SK-N-MC (cell line): ENCODE data around the gene ACOXL.

Source experiments
- DNase-seq: peaks from one replicate; pipeline ENCODE4 v3.0.0-alpha.2; 2011; ENCODE audit warnings: low read depth, low spot score
- H3K27ac ChIP-seq: fragments of 200-600 bp; sonication (generic); 2 replicates; pipeline ENCODE4 v1.5.1; 2016; ENCODE audit warnings: mixed run types
- H3K36me3 ChIP-seq: fragments of 200-600 bp; sonication (generic); 2 replicates; pipeline ENCODE4 v1.6.1; 2017; ENCODE audit warnings: antibody characterized with exemption, low read length, mixed read lengths; ENCODE audit not compliant: insufficient read depth
- H3K4me3 ChIP-seq: fragments of 200-600 bp; sonication (generic); 2 replicates; pipeline ENCODE4 v1.5.1; 2016
- H3K9ac ChIP-seq: fragments of 200-600 bp; sonication (generic); 2 replicates; pipeline ENCODE4 v1.8.0; 2017; ENCODE audit warnings: mixed run types, mixed read lengths; ENCODE audit not compliant: insufficient read length
- H3K9me3 ChIP-seq: fragments of 200-600 bp; sonication (generic); 2 replicates; pipeline ENCODE4 v1.6.1; 2017; ENCODE audit warnings: low read depth, mild to moderate bottlenecking, antibody characterized with exemption, low read length, moderate library complexity, mixed read lengths
- EZH2 ChIP-seq: fragments of 200-600 bp; sonication (generic); IDR thresholded peaks from one replicate; pipeline ENCODE4 v1.6.1; 2017; ENCODE audit warnings: antibody characterized with exemption
- FOXP2 ChIP-seq: optimal IDR thresholded peaks from 2 replicates; pipeline ENCODE3; 2011; ENCODE audit warnings: mild to moderate bottlenecking, moderate library complexity; ENCODE audit not compliant: insufficient read depth; ENCODE audit errors: extremely low read length, control extremely low read depth
- POLR2AphosphoS5 ChIP-seq: IDR thresholded peaks from 2 replicates; pipeline ENCODE4 v1.6.1; 2012; ENCODE audit warnings: mild to moderate bottlenecking, low read depth, low read length, borderline replicate concordance

ACOXL gene

GRCh38 chr2:110925479-110925878 lies 193.1 kb downstream of the ACOXL start:
- H3K9me3 ChIP-seq = no peaks in the 10 kb centered on the region
- TF ChIP-seq FOXP2 = no peak
- no peak for TF ChIP-seq POLR2AphosphoS5
- no peak for TF ChIP-seq EZH2
- H3K27ac ChIP-seq = no peak overlapping the region
- H3K4me3 ChIP-seq = no peak overlapping the region
- no peak overlapping the region for H3K9ac ChIP-seq
- no peaks in the 10 kb centered on the region for H3K36me3 ChIP-seq
- no peak for DNase-seq

- DNase-seq = no peak
- no peak overlapping the region for H3K9ac ChIP-seq
- no peak overlapping the region for H3K27ac ChIP-seq
- TF ChIP-seq POLR2AphosphoS5 (no peak), EZH2 (no peak), FOXP2 (no peak)
- H3K9me3 ChIP-seq = no peaks in the 10 kb centered on the region
- no peak overlapping the region for H3K4me3 ChIP-seq
- H3K36me3 ChIP-seq = no peaks in the 10 kb centered on the region
Measured at GRCh38 chr2:110927526-110927925, 195.2 kb downstream of the ACOXL start.

- Histone ChIP-seq H3K4me3 (no peak overlapping the region), H3K36me3 (no peaks in the 10 kb centered on the region), H3K27ac (no peak overlapping the region), H3K9ac (no peak overlapping the region), H3K9me3 (no peaks in the 10 kb centered on the region)
- DNase-seq = no peak
- TF ChIP-seq FOXP2 (no peak), EZH2 (no peak), POLR2AphosphoS5 (no peak)
Measured at GRCh38 chr2:110929528-110929927, 197.2 kb downstream of the ACOXL start.

DNA sequence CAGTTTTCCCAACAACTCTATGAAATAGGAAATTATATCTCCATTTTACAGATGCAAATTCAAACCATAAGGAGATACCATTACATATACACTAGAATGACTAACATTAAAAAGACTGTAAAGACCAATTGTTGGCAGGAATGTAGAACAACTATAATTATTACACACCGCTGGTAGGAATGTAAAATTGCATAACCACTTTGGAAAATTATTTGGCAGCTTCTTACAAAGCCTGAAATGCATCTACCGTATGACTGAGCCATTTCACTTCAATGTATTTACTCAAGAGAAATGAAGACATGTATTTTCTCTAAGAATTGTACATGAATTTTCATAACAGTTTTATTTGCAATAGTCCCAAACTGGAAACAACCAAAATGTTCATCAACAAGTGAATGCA lies 199.3 kb downstream of the ACOXL start:
- TF ChIP-seq EZH2 = no peak
- TF ChIP-seq FOXP2 = no peak
- no peak for TF ChIP-seq POLR2AphosphoS5
- no peak overlapping the region for H3K27ac ChIP-seq

GRCh38 chr2:110933420-110933819 lies 201.0 kb downstream of the ACOXL start:
- TF ChIP-seq EZH2 (no peak), FOXP2 (no peak), POLR2AphosphoS5 (no peak)
- Histone ChIP-seq H3K9me3 (no peaks in the 10 kb centered on the region), H3K27ac (no peak overlapping the region), H3K36me3 (no peaks in the 10 kb centered on the region), H3K9ac (no peak overlapping the region), H3K4me3 (no peak overlapping the region)
- DNase-seq = no peak

More for the DNA sequence above, 199.3 kb downstream of the ACOXL start:
- Histone ChIP-seq H3K9ac (no peak overlapping the region), H3K4me3 (no peak overlapping the region), H3K36me3 (no peaks in the 10 kb centered on the region), H3K9me3 (no peaks in the 10 kb centered on the region)
- no peak for DNase-seq

DNA sequence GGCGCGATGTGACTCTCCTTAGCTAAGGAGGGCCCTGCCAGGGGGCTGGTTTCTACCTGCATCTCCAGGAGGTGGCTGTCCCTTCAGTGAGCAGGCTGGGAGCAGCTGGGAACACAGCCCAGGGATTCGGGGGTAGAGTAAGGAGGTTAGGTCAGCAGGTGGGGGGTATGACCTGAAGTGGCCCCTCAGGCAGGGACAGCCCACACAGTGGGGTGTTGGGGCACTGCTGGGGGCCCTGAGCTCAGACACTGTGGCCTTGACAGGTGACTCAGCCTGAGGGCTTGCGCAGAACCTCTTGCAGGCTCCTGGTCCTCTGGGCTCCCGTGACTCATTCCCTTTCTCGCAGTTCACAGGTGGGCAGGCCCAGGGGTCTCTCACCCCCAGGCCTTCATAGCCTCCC lies 202.6 kb downstream of the ACOXL start:
- Histone ChIP-seq H3K9me3 (no peaks in the 10 kb centered on the region), H3K36me3 (no peaks in the 10 kb centered on the region), H3K9ac (no peak overlapping the region), H3K27ac (no peak overlapping the region), H3K4me3 (no peak overlapping the region)
- DNase-seq = no peak
- TF ChIP-seq POLR2AphosphoS5 = no peak
- TF ChIP-seq FOXP2 = no peak
- TF ChIP-seq EZH2 = no peak

DNA sequence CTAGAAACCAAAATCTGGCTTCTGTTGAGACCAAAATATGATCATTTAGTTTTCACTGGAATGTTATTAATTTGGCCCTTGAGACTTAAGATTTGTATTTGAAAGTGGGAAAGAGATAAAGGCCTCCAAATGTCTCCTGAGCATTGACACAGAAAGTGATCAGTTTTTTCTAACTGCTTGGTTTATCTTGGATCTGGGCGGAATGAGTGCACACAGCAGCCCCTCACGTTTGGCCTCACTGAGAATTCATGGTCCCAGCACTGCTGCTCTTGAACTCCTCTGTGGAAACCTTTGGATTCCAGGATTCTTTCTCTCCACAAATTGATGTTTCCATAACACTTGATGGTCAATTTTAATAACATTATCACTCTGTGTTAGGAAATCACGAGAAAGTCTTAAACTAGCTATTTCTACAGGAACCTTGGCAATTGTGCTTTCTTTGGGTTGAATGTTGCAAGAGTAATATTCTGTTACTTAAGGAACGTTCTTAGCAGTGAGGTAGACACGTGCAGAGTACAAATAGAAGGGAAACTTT lies 208.1 kb downstream of the ACOXL start:
- H3K27ac ChIP-seq = no peak overlapping the region
- H3K9me3 ChIP-seq = no peaks in the 10 kb centered on the region
- no peaks in the 10 kb centered on the region for H3K36me3 ChIP-seq
- no peak for TF ChIP-seq EZH2
- TF ChIP-seq FOXP2 = no peak
- TF ChIP-seq POLR2AphosphoS5 = no peak
- H3K4me3 ChIP-seq = no peak overlapping the region
- no peak for DNase-seq
- H3K9ac ChIP-seq = no peak overlapping the region

- H3K4me3 ChIP-seq = no peak overlapping the region
- H3K27ac ChIP-seq = no peak overlapping the region
- H3K36me3 ChIP-seq = no peaks in the 10 kb centered on the region
- TF ChIP-seq FOXP2 = no peak
- TF ChIP-seq EZH2 = no peak
- no peak for TF ChIP-seq POLR2AphosphoS5
- no peaks in the 10 kb centered on the region for H3K9me3 ChIP-seq
- H3K9ac ChIP-seq = no peak overlapping the region
- DNase-seq = no peak
Measured at GRCh38 chr2:110941226-110941625, 208.9 kb downstream of the ACOXL start.

GRCh38 chr2:110943070-110943634 lies 210.8 kb downstream of the ACOXL start:
- Histone ChIP-seq H3K27ac (no peak overlapping the region), H3K36me3 (no peaks in the 10 kb centered on the region), H3K9ac (no peak overlapping the region), H3K9me3 (no peaks in the 10 kb centered on the region), H3K4me3 (no peak overlapping the region)
- TF ChIP-seq POLR2AphosphoS5 = no peak
- no peak for TF ChIP-seq EZH2
- TF ChIP-seq FOXP2 = no peak
- no peak for DNase-seq
